T-helper 2 cell treated with Interferon-gamma antibody and Interleukin-4, amounts not matched to agents 5 μg/mL and 100 μg/mL, for 36 hours (primary cell): Measurements from ENCODE around the gene SARS2.
"Not testable (repeated sequence)": the region's sequence is repeated elsewhere in the genome, so short reads cannot be mapped to it uniquely, and the experiment has no call there.

Source experiments
- DNase-seq: peaks from one replicate; pipeline ENCODE4 v3.0.0; 2021; ENCODE audit warnings: low spot score
- H3K27ac Mint-ChIP-seq: one replicate; pipeline ENCODE4 v1.8.0; 2021; ENCODE audit warnings: mild to moderate bottlenecking, mixed read lengths
- H3K27me3 Mint-ChIP-seq: one replicate; pipeline ENCODE4 v1.8.0; 2021; ENCODE audit warnings: low read depth, mixed read lengths
- H3K36me3 Mint-ChIP-seq: one replicate; pipeline ENCODE4 v1.8.0; 2021; ENCODE audit warnings: low read depth, mixed read lengths
- H3K4me1 Mint-ChIP-seq: one replicate; pipeline ENCODE4 v1.8.0; 2021; ENCODE audit warnings: low read depth, mixed read lengths
- H3K4me3 Mint-ChIP-seq: one replicate; pipeline ENCODE4 v1.8.0; 2022; ENCODE audit warnings: mild to moderate bottlenecking, moderate library complexity, mixed read lengths
- H3K9me3 Mint-ChIP-seq: one replicate; pipeline ENCODE4 v1.8.0; 2021; ENCODE audit warnings: mixed read lengths

SARS2 gene

GRCh38 chr19:38900202-38900629, 30.3 kb downstream of the SARS2 start:
- DNase-seq, result no peak
- Mint-ChIP-seq H3K36me3 (peaks cover 19% of the 10 kb centered on the region), H3K9me3 (no peaks in the 10 kb centered on the region), H3K4me1 (peaks cover 20% of the 10 kb centered on the region), H3K4me3 (peak overlapping the region; percentile 100), H3K27ac (peak overlapping the region; percentile 98), H3K27me3 (no peaks in the 10 kb centered on the region)

GRCh38 chr19:38899447-38900201, 30.9 kb downstream of the SARS2 start, which contains the start of the genes NFKBIB and SIRT2:
TSS of gene NFKBIB (plus strand) at chr19:38899969. CDS start at chr19:38900033, 64 bp downstream.
TSS of gene SIRT2 (minus strand) at chr19:38899618. CDS start at chr19:38899521, 97 bp downstream.
- peaks cover 23% of the 10 kb centered on the region for H3K4me1 Mint-ChIP-seq
- no peaks in the 10 kb centered on the region for H3K27me3 Mint-ChIP-seq
- no peaks in the 10 kb centered on the region for H3K9me3 Mint-ChIP-seq
- DNase-seq, result peak; percentile 100
- peaks cover 17% of the 10 kb centered on the region for H3K36me3 Mint-ChIP-seq
- H3K4me3 Mint-ChIP-seq, result peak within 1 kb of the TSS; percentile 100
- H3K27ac Mint-ChIP-seq, result peak within 1 kb of the TSS; percentile 98

- Mint-ChIP-seq H3K4me3 (peak overlapping the region; percentile 100), H3K4me1 (peaks cover 23% of the 10 kb centered on the region), H3K9me3 (no peaks in the 10 kb centered on the region), H3K36me3 (peaks cover 10% of the 10 kb centered on the region), H3K27me3 (no peaks in the 10 kb centered on the region), H3K27ac (peak overlapping the region; percentile 98)
- DNase-seq, result no peak
Observed at GRCh38 chr19:38898788-38899446, 31.6 kb downstream of the SARS2 start.

GRCh38 chr19:38894968-38895367, 35.6 kb downstream of the SARS2 start:
- H3K9me3 Mint-ChIP-seq, result no peaks in the 10 kb centered on the region
- H3K36me3 Mint-ChIP-seq, result peaks cover 4% of the 10 kb centered on the region
- no peak for DNase-seq
- H3K4me1 Mint-ChIP-seq, result peaks cover 14% of the 10 kb centered on the region
- H3K27me3 Mint-ChIP-seq, result no peaks in the 10 kb centered on the region
- H3K27ac Mint-ChIP-seq, result no peak overlapping the region
- H3K4me3 Mint-ChIP-seq, result no peak overlapping the region

GRCh38 chr19:38893341-38893771, 37.2 kb downstream of the SARS2 start:
- no peak for DNase-seq
- no peak overlapping the region for H3K27ac Mint-ChIP-seq
- H3K4me3 Mint-ChIP-seq, result no peak overlapping the region
- H3K9me3 Mint-ChIP-seq, result no peaks in the 10 kb centered on the region
- H3K4me1 Mint-ChIP-seq, result peaks cover 8% of the 10 kb centered on the region
- peaks cover 7% of the 10 kb centered on the region for H3K36me3 Mint-ChIP-seq
- no peaks in the 10 kb centered on the region for H3K27me3 Mint-ChIP-seq

- Mint-ChIP-seq H3K4me1 (peaks cover 5% of the 10 kb centered on the region), H3K4me3 (no peak overlapping the region)
Observed at GRCh38 chr19:38892841-38893240, 37.7 kb downstream of the SARS2 start.

GRCh38 chr19:38891771-38892170, 38.8 kb downstream of the SARS2 start:
- Mint-ChIP-seq H3K27me3 (no peaks in the 10 kb centered on the region), H3K9me3 (no peaks in the 10 kb centered on the region), H3K36me3 (peaks cover 7% of the 10 kb centered on the region), H3K27ac (no peak overlapping the region), H3K4me3 (no peak overlapping the region), H3K4me1 (peaks cover 3% of the 10 kb centered on the region)
- no peak for DNase-seq

More at GRCh38 chr19:38892841-38893240, 37.7 kb downstream of the SARS2 start:
- DNase-seq, result no peak
- Mint-ChIP-seq H3K36me3 (peaks cover 7% of the 10 kb centered on the region), H3K27me3 (no peaks in the 10 kb centered on the region), H3K27ac (no peak overlapping the region), H3K9me3 (no peaks in the 10 kb centered on the region)

- Mint-ChIP-seq H3K27me3 (no peaks in the 10 kb centered on the region), H3K4me3 (no peak overlapping the region), H3K36me3 (peaks cover 7% of the 10 kb centered on the region), H3K9me3 (no peaks in the 10 kb centered on the region), H3K27ac (no peak overlapping the region), H3K4me1 (peaks cover 3% of the 10 kb centered on the region)
- DNase-seq, result no peak
Observed at GRCh38 chr19:38890686-38891085, 39.9 kb downstream of the SARS2 start.

- peaks cover 7% of the 10 kb centered on the region for H3K36me3 Mint-ChIP-seq
- peaks cover 2% of the 10 kb centered on the region for H3K4me1 Mint-ChIP-seq
- H3K4me3 Mint-ChIP-seq, result no peak overlapping the region
- H3K27ac Mint-ChIP-seq, result no peak overlapping the region
- DNase-seq, result no peak
- no peaks in the 10 kb centered on the region for H3K9me3 Mint-ChIP-seq
- no peaks in the 10 kb centered on the region for H3K27me3 Mint-ChIP-seq
Observed at GRCh38 chr19:38889803-38890202, 40.8 kb downstream of the SARS2 start.

GRCh38 chr19:38888876-38889275, 41.7 kb downstream of the SARS2 start:
- H3K9me3 Mint-ChIP-seq, result no peaks in the 10 kb centered on the region
- H3K4me1 Mint-ChIP-seq, result no peaks in the 10 kb centered on the region
- H3K27ac Mint-ChIP-seq, result no peak overlapping the region
- no peak for DNase-seq
- no peaks in the 10 kb centered on the region for H3K27me3 Mint-ChIP-seq
- H3K4me3 Mint-ChIP-seq, result no peak overlapping the region
- peaks cover 7% of the 10 kb centered on the region for H3K36me3 Mint-ChIP-seq

GRCh38 chr19:38884691-38885090, 45.9 kb downstream of the SARS2 start:
- H3K36me3 Mint-ChIP-seq, result peaks cover 14% of the 10 kb centered on the region
- not testable (repeated sequence) for H3K4me3 Mint-ChIP-seq, H3K27ac Mint-ChIP-seq, H3K9me3 Mint-ChIP-seq, DNase-seq, H3K27me3 Mint-ChIP-seq, H3K4me1 Mint-ChIP-seq

GRCh38 chr19:38883286-38883685, 47.3 kb downstream of the SARS2 start:
- Mint-ChIP-seq H3K36me3 (peaks cover 15% of the 10 kb centered on the region), H3K4me3 (no peak overlapping the region), H3K27me3 (no peaks in the 10 kb centered on the region), H3K27ac (no peak overlapping the region), H3K4me1 (peaks cover 6% of the 10 kb centered on the region), H3K9me3 (no peaks in the 10 kb centered on the region)
- DNase-seq, result no peak

GRCh38 chr19:38880882-38881609, 49.5 kb downstream of the SARS2 start:
- Mint-ChIP-seq H3K36me3 (peaks cover 20% of the 10 kb centered on the region), H3K9me3 (no peaks in the 10 kb centered on the region), H3K4me3 (no peak overlapping the region), H3K27me3 (no peaks in the 10 kb centered on the region), H3K4me1 (peaks cover 22% of the 10 kb centered on the region), H3K27ac (peak overlapping the region; percentile 67)
- no peak for DNase-seq
